ENCODE results near the gene PPP1R26. TPM values are rescaled to one million over a fixed set of nuclear protein-coding genes. Genes with fewer than 3 reads are reported as not detected.
A peak's percentile ranks its signal among the peaks of the same experiment; 100 is the strongest.

Gene PPP1R26
- total and polyA plus RNA-seq, 12 donors: 3.3 to 34.8 (median 15.8) TPM

- H3K4me1 ChIP-seq (replicated peaks in 1 of 2): no peaks in the 10 kb centered on the region
- 82 to 91% (median 87%) methylated on average over 10 to 31 of the region's 31 CpGs for WGBS, 4 donors
- peak overlapping the region in 1 of 5 donors; percentile 3 for H3K27ac ChIP-seq
- H3K4me3 ChIP-seq: no peak overlapping the region
- peak in 4 of 7 donors; percentile 4 to 40 (median 12) for DNase-seq
- no peak for TF ChIP-seq POLR2A (IDR thresholded peaks at IDR 0.05)
- no peak for TF ChIP-seq CTCF (IDR thresholded peaks at IDR 0.05)
- no peaks in the 10 kb centered on the region for H3K27me3 ChIP-seq
- no peaks in the 10 kb centered on the region for H3K36me3 ChIP-seq (replicated peaks in 1 of 2)
- no peaks in the 10 kb centered on the region for H3K9me3 ChIP-seq (replicated peaks in 1 of 3)
- intact Hi-C loops (cut with DNase I): no loop called here
These were observed 35.7 kb downstream of the PPP1R26 start for GRCh38 chr9:135515083-135515951.

GRCh38 chr9:135516132-135516860 lies 36.7 kb downstream of the PPP1R26 start:
- Histone ChIP-seq H3K27me3 (no peaks in the 10 kb centered on the region), H3K27ac (peak overlapping the region in 1 of 5 donors; percentile 3), H3K9me3 (replicated peaks in 1 of 3) (no peaks in the 10 kb centered on the region), H3K36me3 (replicated peaks in 1 of 2) (no peaks in the 10 kb centered on the region), H3K4me1 (replicated peaks in 1 of 2) (no peaks in the 10 kb centered on the region), H3K4me3 (no peak overlapping the region)
- peak in 3 of 7 donors; percentile 8 to 45 (median 9) for DNase-seq
- TF ChIP-seq CTCF (IDR thresholded peaks at IDR 0.05) (no peak), POLR2A (IDR thresholded peaks at IDR 0.05) (no peak)
- 69 to 73% (median 72%) methylated on average over 16 to 25 of the region's 25 CpGs for WGBS, 4 donors
- intact Hi-C loops (cut with DNase I): no loop called here

- no peaks in the 10 kb centered on the region for H3K36me3 ChIP-seq (replicated peaks in 1 of 2)
- H3K4me3 ChIP-seq: no peak overlapping the region
- intact Hi-C loops (cut with DNase I): no loop called here
- no peak overlapping the region for H3K27ac ChIP-seq
- H3K4me1 ChIP-seq (replicated peaks in 1 of 2): no peaks in the 10 kb centered on the region
- TF ChIP-seq CTCF (IDR thresholded peaks at IDR 0.05): no peak
- TF ChIP-seq POLR2A (IDR thresholded peaks at IDR 0.05): no peak
- peak in 2 of 7 donors; percentile 4 to 21 for DNase-seq
- no peaks in the 10 kb centered on the region for H3K9me3 ChIP-seq (replicated peaks in 1 of 3)
- WGBS, 4 donors: 87 to 93% (median 90%) methylated on average over 24 of the region's 24 CpGs
- no peaks in the 10 kb centered on the region for H3K27me3 ChIP-seq
These were observed 37.8 kb downstream of the PPP1R26 start for GRCh38 chr9:135517407-135517822.
